Neutrophil (primary cell): ENCODE results near the gene XDH.

Experiments
- H3K27ac ChIP-seq: fragments of 200-600 bp; sonication (generic); 2 replicates; pipeline ENCODE4 v1.5.1; 2016; ENCODE audit warnings: mild to moderate bottlenecking, moderate library complexity
- H3K27me3 ChIP-seq: fragments of 200-600 bp; sonication (generic); 2 replicates; pipeline ENCODE4 v1.6.0; 2016; ENCODE audit warnings: mild to moderate bottlenecking
- H3K36me3 ChIP-seq: fragments of 200-600 bp; sonication (generic); 2 replicates; pipeline ENCODE4 v1.5.1; 2017
- H3K4me1 ChIP-seq, 2 experiments: fragments of 200-600 bp in 1 of 2; sonication (generic) in 1 of 2; 1 replicate in 1 of 2; 2 replicates in 1 of 2; pipeline versions ENCODE4 v1.5.1 to v1.6.1; 2013 to 2016; ENCODE audit warnings: low read depth in 1 of 2, low read length in 1 of 2, mild to moderate bottlenecking in 1 of 2, moderate library complexity in 1 of 2; ENCODE audit not compliant: control insufficient read depth in 1 of 2, insufficient read depth in 1 of 2
- H3K4me3 ChIP-seq, 2 experiments: fragments of 200-600 bp in 1 of 2; sonication (generic) in 1 of 2; 1 replicate in 1 of 2; 2 replicates in 1 of 2; pipeline ENCODE4 v1.5.1; 2013 to 2016; ENCODE audit warnings: low read depth in 1 of 2, low read length in 1 of 2, mild to moderate bottlenecking in 1 of 2, moderate library complexity in 1 of 2
- H3K9me3 ChIP-seq: fragments of 200-600 bp; sonication (generic); 2 replicates; pipeline ENCODE4 v1.5.1; 2016
- TF ChIP-seq, protein P1 (sequence below): fragments of 200-600 bp; sonication (generic); IDR thresholded peaks from 2 replicates; pipeline ENCODE4 v1.5.1; 2016; ENCODE audit warnings: antibody characterized with exemption

Gene XDH

GRCh38 chr2:31314761-31315160 lies 99.8 kb downstream of the XDH start:
- H3K4me3 ChIP-seq, result no peak overlapping the region
- H3K4me1 ChIP-seq, result peaks cover 19 to 21% of the 10 kb centered on the region in 2 experiments
- H3K36me3 ChIP-seq, result no peaks in the 10 kb centered on the region
- TF ChIP-seq, protein P1, sequence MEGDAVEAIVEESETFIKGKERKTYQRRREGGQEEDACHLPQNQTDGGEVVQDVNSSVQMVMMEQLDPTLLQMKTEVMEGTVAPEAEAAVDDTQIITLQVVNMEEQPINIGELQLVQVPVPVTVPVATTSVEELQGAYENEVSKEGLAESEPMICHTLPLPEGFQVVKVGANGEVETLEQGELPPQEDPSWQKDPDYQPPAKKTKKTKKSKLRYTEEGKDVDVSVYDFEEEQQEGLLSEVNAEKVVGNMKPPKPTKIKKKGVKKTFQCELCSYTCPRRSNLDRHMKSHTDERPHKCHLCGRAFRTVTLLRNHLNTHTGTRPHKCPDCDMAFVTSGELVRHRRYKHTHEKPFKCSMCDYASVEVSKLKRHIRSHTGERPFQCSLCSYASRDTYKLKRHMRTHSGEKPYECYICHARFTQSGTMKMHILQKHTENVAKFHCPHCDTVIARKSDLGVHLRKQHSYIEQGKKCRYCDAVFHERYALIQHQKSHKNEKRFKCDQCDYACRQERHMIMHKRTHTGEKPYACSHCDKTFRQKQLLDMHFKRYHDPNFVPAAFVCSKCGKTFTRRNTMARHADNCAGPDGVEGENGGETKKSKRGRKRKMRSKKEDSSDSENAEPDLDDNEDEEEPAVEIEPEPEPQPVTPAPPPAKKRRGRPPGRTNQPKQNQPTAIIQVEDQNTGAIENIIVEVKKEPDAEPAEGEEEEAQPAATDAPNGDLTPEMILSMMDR, result no peak
- no peaks in the 10 kb centered on the region for H3K27me3 ChIP-seq
- H3K27ac ChIP-seq, result no peak overlapping the region
- H3K9me3 ChIP-seq, result no peaks in the 10 kb centered on the region

DNA sequence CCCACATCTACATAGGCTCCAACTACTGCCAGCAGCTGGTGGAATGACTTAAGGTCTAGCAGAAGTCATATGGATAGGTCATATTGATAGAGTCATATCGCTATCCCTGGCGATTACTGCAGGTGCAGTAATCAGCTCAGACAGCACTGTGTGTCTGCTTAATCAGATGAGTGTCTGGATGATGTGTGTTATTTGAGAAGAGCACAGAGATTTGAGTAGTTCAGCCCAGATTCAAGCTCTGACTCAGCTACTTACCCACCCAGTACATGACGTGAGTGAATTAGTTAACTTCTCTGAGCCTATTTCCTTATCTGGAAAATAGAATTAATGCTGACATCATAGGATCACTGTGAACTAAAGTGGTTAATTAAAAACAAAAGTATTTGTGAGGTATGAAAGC lies 101.6 kb downstream of the XDH start:
- no peaks in the 10 kb centered on the region for H3K27me3 ChIP-seq
- H3K4me1 ChIP-seq, result peaks cover under 1 to 3% of the 10 kb centered on the region in 2 experiments
- no peaks in the 10 kb centered on the region for H3K36me3 ChIP-seq
- H3K9me3 ChIP-seq, result no peaks in the 10 kb centered on the region
- TF ChIP-seq, protein P1, result no peak
- no peak overlapping the region for H3K4me3 ChIP-seq
- H3K27ac ChIP-seq, result no peak overlapping the region

DNA sequence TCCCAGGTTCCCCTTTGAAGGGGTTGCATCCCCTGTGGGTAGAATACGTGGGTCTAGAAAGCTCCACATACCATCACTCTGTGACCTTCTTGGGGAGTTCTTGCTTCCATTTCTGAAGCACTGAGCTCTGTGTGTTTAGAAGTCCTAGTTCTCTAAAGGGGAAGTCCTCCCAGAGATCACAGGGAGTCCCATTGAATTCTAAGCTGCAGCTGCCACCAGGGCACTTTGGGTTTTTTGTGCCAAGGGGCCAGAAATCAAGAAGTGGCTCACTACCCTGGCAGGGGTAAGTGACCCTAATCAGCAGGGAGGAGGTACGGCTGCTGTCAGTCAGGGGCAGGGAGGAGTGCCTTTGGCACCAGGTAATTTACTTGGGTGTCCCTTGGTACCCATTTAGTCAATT lies 109.7 kb downstream of the XDH start:
- Histone ChIP-seq H3K4me1 (no peaks in the 10 kb centered on the region), H3K27me3 (no peaks in the 10 kb centered on the region), H3K4me3 (no peak overlapping the region), H3K36me3 (no peaks in the 10 kb centered on the region), H3K9me3 (no peaks in the 10 kb centered on the region), H3K27ac (no peak overlapping the region)
- TF ChIP-seq, protein P1, result no peak

DNA sequence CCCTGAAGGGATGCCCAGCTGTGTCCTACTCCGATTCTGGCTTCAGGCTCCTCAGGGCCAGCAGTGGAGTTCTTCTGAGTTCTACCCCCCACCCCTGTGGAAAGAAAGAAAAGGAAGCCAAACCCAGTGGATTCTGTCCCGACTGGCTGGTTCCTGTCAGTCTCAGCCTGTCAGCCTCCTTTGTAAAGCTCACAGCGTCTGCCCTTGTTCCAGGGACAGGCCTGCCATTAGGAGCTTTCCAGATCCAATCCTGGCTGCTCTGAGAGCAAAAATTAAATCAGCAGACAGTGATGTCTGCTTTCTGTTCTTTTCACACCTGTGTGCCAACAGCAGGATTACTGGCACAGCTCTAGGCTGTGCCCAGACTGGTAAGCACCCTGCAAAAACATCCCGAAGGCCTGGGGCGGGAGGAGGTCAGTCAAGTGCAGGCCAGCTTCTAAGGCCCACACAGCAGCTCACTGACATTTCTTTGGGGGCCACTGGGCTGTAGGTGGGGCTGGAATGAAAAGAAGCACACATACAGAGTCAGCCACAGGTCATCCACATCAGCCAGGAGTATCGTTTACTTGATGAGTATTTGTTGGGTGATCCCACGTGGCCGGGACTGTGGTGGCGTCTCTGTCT lies 111.5 kb downstream of the XDH start:
- no peaks in the 10 kb centered on the region for H3K4me1 ChIP-seq
- H3K27me3 ChIP-seq, result no peaks in the 10 kb centered on the region
- no peaks in the 10 kb centered on the region for H3K36me3 ChIP-seq
- no peak overlapping the region for H3K4me3 ChIP-seq
- TF ChIP-seq, protein P1, result no peak
- H3K9me3 ChIP-seq, result no peaks in the 10 kb centered on the region
- H3K27ac ChIP-seq, result no peak overlapping the region

DNA sequence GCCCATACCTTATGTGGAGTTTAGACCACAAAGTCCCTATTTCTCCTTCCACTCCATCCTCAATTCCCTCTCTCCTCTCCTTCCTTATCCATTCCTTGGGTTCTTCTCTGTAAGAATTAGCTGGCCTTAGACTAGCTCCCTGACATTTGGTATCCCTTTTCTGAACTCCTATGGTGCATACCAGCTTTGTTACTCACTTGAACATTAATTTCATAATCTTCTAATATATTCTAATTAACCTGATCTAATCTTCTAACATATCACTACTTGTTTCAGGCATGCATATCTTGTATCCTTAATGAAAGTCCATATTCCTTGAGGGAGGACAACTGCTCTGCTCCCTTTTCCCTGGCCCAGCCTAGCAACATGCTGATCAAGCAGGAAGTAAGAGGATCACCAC lies 114.2 kb downstream of the XDH start:
- Histone ChIP-seq H3K27ac (no peak overlapping the region), H3K27me3 (no peaks in the 10 kb centered on the region), H3K4me1 (no peaks in the 10 kb centered on the region), H3K9me3 (no peaks in the 10 kb centered on the region), H3K36me3 (no peaks in the 10 kb centered on the region), H3K4me3 (no peak overlapping the region)
- TF ChIP-seq, protein P1, result no peak
